LoVo (cell line): ENCODE measurements around the gene SLC25A27.
"Not testable (repeated sequence)": the region's sequence is repeated elsewhere in the genome, so short reads cannot be mapped to it uniquely, and the experiment has no call there.

Source experiments
- DNase-seq: peaks from one replicate; pipeline ENCODE4 v3.0.0-alpha.2; 2016; ENCODE audit warnings: low spot score

SLC25A27 gene, protein sequence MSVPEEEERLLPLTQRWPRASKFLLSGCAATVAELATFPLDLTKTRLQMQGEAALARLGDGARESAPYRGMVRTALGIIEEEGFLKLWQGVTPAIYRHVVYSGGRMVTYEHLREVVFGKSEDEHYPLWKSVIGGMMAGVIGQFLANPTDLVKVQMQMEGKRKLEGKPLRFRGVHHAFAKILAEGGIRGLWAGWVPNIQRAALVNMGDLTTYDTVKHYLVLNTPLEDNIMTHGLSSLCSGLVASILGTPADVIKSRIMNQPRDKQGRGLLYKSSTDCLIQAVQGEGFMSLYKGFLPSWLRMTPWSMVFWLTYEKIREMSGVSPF

GRCh38 chr6:46652603-46653438 is at the start of gene SLC25A27, which contains the start of gene CYP39A1:
Gene SLC25A27 (plus strand): TSS chr6:46652975. CDS start chr6:46653193, 218 bp downstream.
Gene CYP39A1 (minus strand): TSS chr6:46652818. CDS start chr6:46652582, 236 bp downstream.
- DNase-seq, result peak; percentile 96

GRCh38 chr6:46605091-46605797 is 47.5 kb upstream of the SLC25A27 start:
- no peak for DNase-seq

GRCh38 chr6:46606338-46606737 is 46.4 kb upstream of the SLC25A27 start:
- no peak for DNase-seq

GRCh38 chr6:46610862-46611553 is 41.8 kb upstream of the SLC25A27 start:
- no peak for DNase-seq

DNA sequence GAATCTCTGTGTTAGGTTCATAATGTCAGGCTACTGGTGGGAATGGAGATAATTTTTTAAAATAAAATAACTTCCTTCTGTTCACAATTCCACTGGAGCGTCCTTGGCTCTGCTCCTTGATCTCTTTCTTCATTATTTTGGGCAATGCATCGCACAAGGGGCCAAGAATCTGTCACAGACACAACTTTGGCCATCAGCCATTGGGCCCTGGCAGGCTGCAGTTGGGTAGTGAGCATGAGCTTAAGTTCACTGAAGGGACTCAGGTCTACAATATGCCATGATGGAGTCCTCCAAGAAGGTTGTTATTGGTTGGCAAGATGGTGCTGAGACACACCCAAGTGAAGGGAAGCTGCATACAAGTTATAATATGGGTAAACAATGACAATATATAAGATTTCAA is 40.1 kb upstream of the SLC25A27 start:
- DNase-seq, result no peak

DNA sequence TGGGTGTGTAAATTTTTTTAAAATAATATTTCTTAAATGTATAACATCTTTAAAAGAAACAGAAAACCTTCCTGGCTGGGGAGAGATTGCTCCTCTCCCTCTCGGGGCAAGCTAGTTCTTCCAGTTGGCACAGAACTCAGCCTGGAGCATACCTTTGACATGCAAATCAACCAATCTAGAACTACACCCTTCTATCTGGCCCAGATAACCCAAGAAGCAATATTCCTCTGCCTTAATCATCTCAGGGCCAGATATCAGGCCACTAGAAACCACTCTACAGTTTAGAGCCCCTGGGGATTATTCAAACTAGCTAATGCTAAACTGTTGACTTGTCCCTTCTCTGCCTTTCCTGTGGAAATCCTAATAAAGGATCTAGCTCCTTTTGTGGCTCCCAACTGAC is 34.0 kb upstream of the SLC25A27 start:
- DNase-seq, result no peak

GRCh38 chr6:46626228-46626909 is 26.4 kb upstream of the SLC25A27 start:
- DNase-seq, result peak; percentile 38

- no peak for DNase-seq
These were observed 25.8 kb upstream of the SLC25A27 start for GRCh38 chr6:46626976-46627375.

GRCh38 chr6:46628498-46628897 is 24.3 kb upstream of the SLC25A27 start:
- no peak for DNase-seq

DNA sequence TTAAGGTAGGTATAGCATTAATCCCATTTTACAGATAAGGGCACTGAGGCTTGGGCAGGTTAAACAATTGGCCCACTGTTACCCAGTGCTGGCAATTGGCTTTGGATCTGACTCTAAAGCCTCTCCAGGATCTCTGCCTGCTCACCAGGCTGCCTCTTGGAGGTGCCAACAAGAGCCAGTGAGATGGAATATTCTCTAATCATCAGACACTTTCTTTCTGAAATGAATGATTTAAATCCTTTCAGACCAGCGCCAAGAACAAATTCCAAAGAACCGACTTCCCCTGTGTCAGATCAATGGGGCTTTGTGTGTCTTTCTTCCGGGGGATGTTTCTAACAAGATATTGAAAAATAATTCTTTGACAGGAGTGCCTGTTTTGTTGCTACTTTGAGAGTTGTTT is 23.8 kb upstream of the SLC25A27 start:
- DNase-seq, result no peak

- no peak for DNase-seq
These were observed 23.1 kb upstream of the SLC25A27 start for GRCh38 chr6:46629691-46630090.

DNA sequence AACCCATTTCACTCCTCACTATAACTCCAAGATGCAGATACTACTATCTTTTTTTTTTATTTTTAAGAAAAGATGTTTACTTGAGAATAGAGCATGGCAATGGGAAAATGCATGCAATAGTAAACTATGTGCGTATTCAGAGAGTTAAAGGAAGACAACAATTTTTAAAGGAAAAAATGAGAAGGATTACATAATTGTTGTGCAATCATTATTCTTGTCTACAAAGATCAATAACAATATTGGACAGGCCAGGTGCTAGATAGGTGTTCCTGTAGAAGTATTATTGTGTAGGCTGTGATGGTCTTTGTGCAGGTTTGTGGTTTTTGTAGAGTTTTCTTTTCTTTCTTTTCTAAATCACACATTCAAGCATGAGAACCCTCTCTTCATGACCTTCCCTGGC is 20.7 kb upstream of the SLC25A27 start:
- no peak for DNase-seq

DNA sequence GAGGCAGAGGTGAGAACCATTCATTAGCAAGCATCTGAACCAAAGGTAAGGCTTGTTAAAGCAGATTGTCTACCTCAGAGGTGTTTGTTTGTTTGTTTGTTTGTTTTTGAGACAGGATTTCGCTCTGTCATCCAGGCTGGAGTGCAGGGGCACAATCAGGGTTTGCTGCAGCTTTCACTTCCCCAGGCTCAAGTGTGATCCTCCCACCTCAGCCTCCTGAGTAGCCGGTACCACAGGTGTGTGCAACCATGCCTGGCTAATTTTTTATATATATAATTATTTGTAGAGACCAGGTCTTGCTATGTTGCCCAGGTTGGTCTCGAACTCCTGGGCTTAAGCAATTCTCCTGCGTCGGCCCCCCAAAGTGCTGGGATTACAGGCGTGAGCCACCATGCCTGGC is 17.3 kb upstream of the SLC25A27 start:
- DNase-seq, result no peak

GRCh38 chr6:46637145-46637544 is 15.6 kb upstream of the SLC25A27 start:
- DNase-seq, result peak; percentile 16

- DNase-seq, result no peak
These were observed 14.8 kb upstream of the SLC25A27 start for GRCh38 chr6:46637933-46638332.

- no peak for DNase-seq
These were observed 14.1 kb upstream of the SLC25A27 start for GRCh38 chr6:46638650-46639049.

DNA sequence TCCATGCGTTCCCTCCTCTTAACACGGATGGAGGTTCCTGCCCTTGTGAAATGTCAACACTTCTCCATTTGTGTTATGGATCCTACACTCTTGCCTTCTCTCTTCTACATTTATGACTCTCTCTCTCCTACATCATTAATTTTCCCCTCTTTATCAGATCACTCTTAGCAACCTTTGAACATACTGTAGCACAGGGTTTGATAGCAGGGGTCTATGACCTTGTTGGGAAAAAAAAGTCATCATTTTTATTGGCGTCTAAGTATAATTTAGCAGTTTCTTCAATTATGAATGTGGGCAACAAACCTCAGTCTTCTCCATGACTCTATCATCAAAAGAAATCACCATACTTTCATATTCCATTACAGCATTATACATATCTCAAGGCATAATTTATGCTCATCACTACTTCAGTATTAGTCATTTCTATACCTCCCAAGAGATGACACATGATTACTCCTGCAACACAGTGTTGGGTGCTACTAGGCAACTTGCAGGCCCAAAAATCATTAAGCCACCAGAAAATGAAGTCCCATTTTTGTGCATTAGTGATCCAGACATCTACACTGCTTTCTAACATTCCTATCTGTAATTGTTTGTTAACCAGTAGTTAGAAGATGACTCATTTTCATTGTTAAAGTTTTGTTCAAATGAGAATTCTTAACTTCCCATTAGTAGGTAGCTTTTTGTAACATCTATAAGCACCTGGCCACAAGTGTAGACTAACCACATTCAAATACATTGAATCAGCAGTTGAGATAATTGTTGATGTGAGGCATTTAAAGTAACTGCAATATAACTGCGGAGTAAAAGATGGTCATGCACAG is 9.6 kb upstream of the SLC25A27 start:
- no peak for DNase-seq

DNA sequence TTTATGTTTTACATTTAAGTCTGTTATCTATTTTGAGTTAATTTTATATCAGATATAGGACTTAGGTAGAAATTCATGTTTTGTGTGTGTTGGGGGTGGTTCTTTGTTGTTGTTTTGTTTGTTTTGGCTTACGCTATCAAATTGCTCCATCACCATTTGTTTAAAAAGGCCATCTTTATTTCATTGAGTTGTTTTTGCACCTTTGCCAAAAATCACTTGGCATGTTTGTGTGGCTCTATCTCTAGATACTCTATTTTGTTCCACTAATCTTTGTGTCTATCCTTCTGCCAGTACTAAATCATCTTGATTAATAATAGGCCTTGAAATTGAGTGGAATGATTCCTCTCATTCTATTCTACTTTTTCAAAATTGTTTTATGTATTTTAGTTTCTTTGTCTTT is 7.5 kb upstream of the SLC25A27 start:
- no peak for DNase-seq

- not testable (repeated sequence) for DNase-seq
These were observed 4.7 kb upstream of the SLC25A27 start for GRCh38 chr6:46648108-46648507.

- DNase-seq, result peak; percentile 78
These were observed 3.8 kb upstream of the SLC25A27 start for GRCh38 chr6:46648869-46649492.
